GM12872 (cell line): ENCODE data around the gene TMEM184A.

Experiments used
- TF ChIP-seq, protein P1 (sequence below): IDR thresholded peaks from 3 replicates; pipeline ENCODE4 v1.5.1; 2011; ENCODE audit warnings: low read depth, mild to moderate bottlenecking, low read length, moderate library complexity; ENCODE audit not compliant: insufficient read depth

The TMEM184A gene

DNA sequence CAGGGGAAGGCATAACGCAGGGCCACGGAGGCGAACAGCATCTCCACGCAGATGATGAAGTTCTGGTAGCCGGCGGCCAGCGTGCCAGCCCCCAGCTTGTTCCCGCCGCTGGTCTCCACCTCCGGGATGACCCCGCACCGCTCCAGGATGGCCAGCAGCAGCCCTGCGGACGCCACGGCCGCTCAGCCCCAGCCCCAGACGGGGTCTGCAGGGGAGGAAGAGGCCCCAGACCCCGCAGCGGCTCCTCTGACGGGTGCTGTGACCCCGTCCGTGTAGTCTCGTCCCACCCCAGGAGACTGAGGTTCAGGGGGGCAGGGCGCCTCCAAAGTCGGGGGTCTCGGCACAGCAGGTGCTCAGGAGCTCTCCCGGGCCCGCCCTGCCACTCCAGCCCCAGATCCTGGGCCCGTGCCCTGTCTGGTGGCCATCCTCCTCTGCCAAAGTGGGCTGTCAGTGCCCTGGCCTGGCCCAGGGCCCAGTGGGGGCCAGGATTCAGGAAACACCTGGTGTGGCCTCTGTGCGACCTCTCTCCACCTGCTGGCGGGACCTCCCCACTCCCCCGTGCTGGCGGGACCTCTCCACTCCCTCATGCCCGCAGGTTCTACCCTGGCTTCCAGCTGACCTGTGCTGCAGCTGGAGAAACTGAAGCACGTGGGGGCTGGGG, 8.1 kb downstream of the TMEM184A start:
- TF ChIP-seq, protein P1, sequence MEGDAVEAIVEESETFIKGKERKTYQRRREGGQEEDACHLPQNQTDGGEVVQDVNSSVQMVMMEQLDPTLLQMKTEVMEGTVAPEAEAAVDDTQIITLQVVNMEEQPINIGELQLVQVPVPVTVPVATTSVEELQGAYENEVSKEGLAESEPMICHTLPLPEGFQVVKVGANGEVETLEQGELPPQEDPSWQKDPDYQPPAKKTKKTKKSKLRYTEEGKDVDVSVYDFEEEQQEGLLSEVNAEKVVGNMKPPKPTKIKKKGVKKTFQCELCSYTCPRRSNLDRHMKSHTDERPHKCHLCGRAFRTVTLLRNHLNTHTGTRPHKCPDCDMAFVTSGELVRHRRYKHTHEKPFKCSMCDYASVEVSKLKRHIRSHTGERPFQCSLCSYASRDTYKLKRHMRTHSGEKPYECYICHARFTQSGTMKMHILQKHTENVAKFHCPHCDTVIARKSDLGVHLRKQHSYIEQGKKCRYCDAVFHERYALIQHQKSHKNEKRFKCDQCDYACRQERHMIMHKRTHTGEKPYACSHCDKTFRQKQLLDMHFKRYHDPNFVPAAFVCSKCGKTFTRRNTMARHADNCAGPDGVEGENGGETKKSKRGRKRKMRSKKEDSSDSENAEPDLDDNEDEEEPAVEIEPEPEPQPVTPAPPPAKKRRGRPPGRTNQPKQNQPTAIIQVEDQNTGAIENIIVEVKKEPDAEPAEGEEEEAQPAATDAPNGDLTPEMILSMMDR: no peak

DNA sequence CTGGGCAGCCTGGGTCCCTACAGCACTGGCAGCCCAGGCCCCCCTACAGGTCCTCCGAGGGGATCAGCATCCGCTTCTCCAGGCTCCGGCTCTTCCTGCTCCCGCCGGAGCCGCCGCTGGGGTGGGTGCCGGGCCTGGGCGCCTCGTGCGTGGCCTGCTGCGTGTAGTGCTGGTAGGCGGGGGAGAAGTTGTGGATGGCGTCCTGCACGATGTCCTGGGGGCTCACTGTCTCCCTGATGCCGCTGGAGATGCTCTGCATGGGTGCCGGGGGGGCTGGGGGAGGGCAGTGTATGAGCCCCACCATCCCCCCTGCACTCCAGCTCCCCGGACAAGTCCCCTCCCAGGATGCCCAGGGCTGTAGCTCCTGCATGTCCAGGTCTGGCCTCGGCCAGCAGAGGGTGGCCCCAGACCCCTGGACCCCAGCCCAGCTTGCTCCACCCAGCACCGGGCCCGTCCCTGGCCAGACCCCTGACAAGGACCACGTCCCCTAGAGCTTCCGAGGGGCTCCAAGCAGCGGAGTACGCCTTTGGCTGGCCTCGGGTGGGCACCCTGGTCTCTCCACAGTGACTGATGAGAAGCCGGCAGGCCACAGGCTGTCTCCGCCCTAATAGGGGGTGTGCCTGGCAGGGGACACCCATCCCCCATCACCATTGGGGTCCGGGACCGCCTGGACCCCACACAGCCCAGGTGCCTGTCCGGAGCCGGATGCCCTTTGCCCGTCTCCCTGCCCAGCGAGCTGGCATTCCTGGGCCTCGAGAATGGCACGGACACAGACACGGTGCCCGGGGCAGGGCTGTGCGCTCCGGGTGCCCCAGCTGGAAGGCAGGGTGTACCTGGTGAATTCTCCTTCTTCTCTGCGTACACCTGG, 8.9 kb downstream of the TMEM184A start:
- TF ChIP-seq, protein P1: no peak

DNA sequence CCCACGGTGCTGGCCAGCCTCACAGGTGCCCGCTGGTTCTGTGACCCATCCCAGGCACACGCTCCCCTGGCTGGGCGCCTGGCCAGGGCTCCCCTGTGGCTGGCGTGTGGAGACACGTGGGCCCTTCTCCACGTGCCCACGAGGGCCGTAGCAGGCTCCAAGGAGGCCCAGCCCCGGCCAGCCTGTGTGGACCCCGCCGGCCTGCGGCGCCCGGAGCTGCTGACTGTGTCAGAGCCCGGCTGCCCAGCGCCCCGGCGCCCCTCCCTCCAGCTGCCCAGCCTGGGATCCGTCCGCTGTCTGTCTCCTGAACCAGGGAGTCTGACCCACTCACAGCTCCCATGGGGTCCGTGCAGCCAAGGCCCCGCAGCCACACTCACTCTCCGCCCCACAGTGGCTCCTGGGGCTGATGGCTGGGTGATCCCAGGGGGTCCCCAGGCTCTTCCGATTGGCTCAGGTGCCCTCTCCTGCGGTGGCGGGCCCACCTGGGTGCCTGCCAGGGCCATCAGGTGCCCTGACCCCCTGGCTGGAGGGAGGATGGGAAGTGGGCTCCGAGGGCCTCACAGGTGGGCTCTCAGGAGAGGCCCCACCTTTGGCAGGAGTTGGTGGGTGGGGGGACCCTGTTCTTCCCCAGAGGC, 9.6 kb downstream of the TMEM184A start:
- TF ChIP-seq, protein P1: no peak

DNA sequence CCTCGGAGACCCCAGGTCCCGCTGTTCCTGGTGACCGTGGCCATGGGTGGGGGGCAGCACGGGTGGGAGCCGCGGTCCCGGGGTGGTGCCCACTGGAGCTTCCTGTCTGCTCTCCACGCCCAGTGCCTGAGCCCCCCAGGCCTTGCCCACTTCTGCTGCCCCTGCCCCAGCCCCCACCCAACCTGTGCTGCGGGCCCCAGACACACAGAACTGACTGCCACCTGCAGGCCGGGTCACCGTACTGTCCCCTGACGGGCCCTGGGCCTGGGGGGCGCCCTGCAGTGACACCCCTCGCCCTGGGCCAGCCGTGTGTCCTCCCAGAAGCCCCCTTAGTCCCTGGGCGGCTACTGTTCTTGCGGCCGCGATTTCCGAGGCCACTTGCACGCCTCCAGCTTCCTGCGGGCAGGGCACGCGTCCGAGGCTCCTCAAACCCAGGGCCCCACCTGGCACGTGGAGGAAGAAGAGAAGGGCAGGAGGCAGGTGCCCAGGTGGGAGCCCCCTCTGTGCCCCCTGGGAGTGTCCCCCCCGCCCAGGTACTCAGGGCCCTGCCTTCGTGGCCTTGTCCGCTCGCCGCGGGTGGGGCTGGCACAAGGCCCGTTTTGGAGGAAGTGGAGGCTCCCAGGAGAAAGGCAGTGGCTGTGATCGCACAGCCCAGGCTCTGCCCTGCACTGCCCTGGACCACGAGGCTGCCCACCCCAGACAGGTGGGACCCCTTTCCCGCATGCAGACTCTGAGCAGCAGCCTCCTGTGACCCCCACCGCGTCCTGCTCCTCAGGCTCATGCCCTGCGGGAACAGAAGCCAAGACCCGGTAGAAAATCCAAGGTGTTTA, 10.4 kb downstream of the TMEM184A start:
- TF ChIP-seq, protein P1: no peak

DNA sequence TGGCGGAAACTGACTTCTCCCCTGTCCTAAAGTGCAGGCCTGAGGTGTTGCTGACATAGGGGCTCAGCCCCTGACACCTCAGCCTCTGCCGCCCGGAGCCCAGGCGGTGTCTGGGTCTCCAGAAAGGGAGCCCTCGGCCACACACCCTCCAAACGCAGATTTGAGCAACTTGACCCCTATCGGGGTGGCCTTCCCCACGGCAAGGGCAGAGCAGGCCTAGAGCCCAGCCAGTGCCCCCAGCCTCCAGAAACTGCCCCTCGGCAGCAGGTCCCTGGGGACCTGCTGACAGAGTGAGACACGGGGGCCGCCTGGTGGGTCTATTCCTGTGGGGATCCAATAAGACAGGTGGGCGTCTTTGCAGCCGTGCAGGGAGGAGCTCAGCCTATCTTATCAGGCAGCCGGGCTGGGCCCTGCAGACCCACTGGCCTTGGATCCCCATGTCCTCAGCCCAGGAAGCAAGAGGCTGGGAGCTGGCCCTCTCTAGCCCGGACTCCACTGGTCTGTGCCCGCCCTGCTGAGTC, 11.0 kb downstream of the TMEM184A start:
- TF ChIP-seq, protein P1: no peak

DNA sequence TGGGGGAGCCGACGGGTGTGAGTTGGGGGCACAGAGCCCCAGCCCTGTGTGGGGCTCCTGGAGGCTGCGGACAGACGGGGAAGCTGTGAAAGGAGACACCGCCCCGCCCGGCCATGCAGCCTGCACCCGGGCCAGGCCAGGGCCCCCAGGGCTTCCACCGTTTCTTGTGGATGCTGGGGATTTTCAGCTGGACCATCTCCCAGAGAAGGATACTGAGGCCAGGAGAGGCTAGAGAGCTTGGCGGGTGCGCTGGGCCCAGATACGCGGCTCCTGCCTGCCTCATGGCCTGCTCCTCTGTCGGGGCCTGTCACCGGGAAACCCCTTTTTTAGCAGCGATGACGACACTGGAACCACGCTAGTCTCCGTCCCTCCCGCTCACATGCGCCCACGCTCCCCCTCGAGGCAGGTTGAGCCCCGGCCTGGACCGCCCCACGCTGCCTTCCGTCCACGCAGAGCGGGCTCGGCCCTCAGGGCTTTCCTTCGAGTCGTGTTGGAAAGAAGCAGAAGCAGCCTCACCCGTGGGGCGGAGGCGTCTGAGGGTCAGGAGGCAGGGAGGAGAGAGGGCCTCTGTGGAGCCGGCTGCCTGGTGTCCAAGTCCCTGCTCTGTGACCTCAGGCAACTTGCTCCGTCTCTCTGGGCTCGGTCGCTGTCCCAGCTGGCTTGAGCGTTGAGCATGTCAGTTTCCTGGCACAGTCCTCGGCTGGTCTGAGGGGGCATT, 11.7 kb downstream of the TMEM184A start:
- TF ChIP-seq, protein P1: no peak
